ENCODE results near the gene GAS2L1.

The GAS2L1 gene

GRCh38 chr22:29260601-29261315, 45.7 kb upstream of the GAS2L1 start (continued):
- TF ChIP-seq PRDM10 (tag by site-specific recombination; IDR thresholded peaks at IDR 0.05) (0 out of 2 replicates have a peak, but pooled peaks have one; percentile 28), KLF7 (tag by site-specific recombination; IDR thresholded peaks at IDR 0.05; ENCODE audit: borderline replicate concordance) (no peak), ZNF302 (tag by site-specific recombination; IDR thresholded peaks at IDR 0.05; ENCODE audit: low read depth) (no peak), ZBTB49 (tag by site-specific recombination; IDR thresholded peaks at IDR 0.05; ENCODE audit: low read depth) (no peak), ZBTB17 (tag by site-specific recombination; IDR thresholded peaks at IDR 0.05) (0 out of 2 replicates have a peak, but pooled peaks have one; percentile 30)

GRCh38 chr22:29263791-29264276, 42.6 kb upstream of the GAS2L1 start:
- Histone ChIP-seq H3K9me3 (ENCODE audit: control insufficient read depth, insufficient read depth, low read depth, low read length) (no peaks in the 10 kb centered on the region), H3K36me3 (ENCODE audit: control insufficient read depth in 2 of 2, insufficient read depth in 1 of 2, low read length in 2 of 2) (peaks cover 19 to 66% of the 10 kb centered on the region in 2 experiments), H3K4me3 (ENCODE audit: low read depth, low read length) (no peak overlapping the region), H3K27ac (ENCODE audit: extremely low read depth, low read depth, low read length) (no peak overlapping the region), H3K4me1 (ENCODE audit: control insufficient read depth, insufficient read depth, low read length) (no peaks in the 10 kb centered on the region; the same call in 1 of the 2 replicates)
- peak; percentile 69; the same call in 1 of the 2 replicates for TF ChIP-seq HIC1 (tag by site-specific recombination; IDR thresholded peaks at IDR 0.05)
- TF ChIP-seq ZBTB21 (tag by site-specific recombination; IDR thresholded peaks at IDR 0.05), result no peak
- ChIA-PET POLR2A (interaction anchor here (0.5 kb wide), 1 partner anchor 17 kb away, joined by 3 read pairs; no protein-coding TSS in a partner anchor), CTCF (interaction anchor here (1.2 kb wide), 1 partner anchor 18 kb away, joined by 5 read pairs; no protein-coding TSS in a partner anchor)

- no peak for TF ChIP-seq ZSCAN23 (tag by site-specific recombination; IDR thresholded peaks at IDR 0.05)
- no peak for TF ChIP-seq ZSCAN16 (tag by site-specific recombination; IDR thresholded peaks at IDR 0.05)
- TF ChIP-seq ZFHX2 (tag by site-specific recombination; conservative IDR thresholded peaks at IDR 0.05), result no peak
- no peak for TF ChIP-seq GLIS2 (tag by site-specific recombination; IDR thresholded peaks at IDR 0.05)
- TF ChIP-seq ZNF354C (tag by site-specific recombination; IDR thresholded peaks at IDR 0.05; ENCODE audit: borderline replicate concordance, low read depth), result no peak
- no peak for TF ChIP-seq ZBTB10 (tag by site-specific recombination; IDR thresholded peaks at IDR 0.05)
- no peak for TF ChIP-seq ZXDB (tag by site-specific recombination; IDR thresholded peaks at IDR 0.05)
- TF ChIP-seq MZF1 (tag by site-specific recombination; IDR thresholded peaks at IDR 0.05; ENCODE audit: borderline replicate concordance), result no peak
- H3K4me1 ChIP-seq (ENCODE audit: control insufficient read depth, insufficient read depth, low read length), result no peaks in the 10 kb centered on the region; the same call in 1 of the 2 replicates
- H3K4me3 ChIP-seq (ENCODE audit: low read depth, low read length), result no peak overlapping the region
- POLR2A ChIA-PET, result interaction anchor here (0.6 kb wide), 1 partner anchor 124 kb away, joined by 3 read pairs; no protein-coding TSS in a partner anchor
- peak overlapping the region; percentile 48 for H3K27ac ChIP-seq (ENCODE audit: extremely low read depth, low read depth, low read length)
- CTCF ChIA-PET, result interaction anchor here (1.4 kb wide), 1 partner anchor 20 kb away, joined by 3 read pairs; no protein-coding TSS in a partner anchor
- peaks cover 19 to 66% of the 10 kb centered on the region in 2 experiments for H3K36me3 ChIP-seq (ENCODE audit: control insufficient read depth in 2 of 2, insufficient read depth in 1 of 2, low read length in 2 of 2)
- H3K9me3 ChIP-seq (ENCODE audit: control insufficient read depth, insufficient read depth, low read depth, low read length), result no peaks in the 10 kb centered on the region
Observed at GRCh38 chr22:29265305-29265704, 41.1 kb upstream of the GAS2L1 start.

Measured in HEK293 (cell line).